Adrenal gland (tissue), 12 donors: Measurements from ENCODE around the gene CCDC196. TPM values are rescaled to one million over a fixed set of nuclear protein-coding genes. Genes with fewer than 3 reads are reported as not detected.
A peak's percentile ranks its signal among the peaks of the same experiment; 100 is the strongest.

ENCODE experiments used
- DNase-seq, 7 donors: peaks; one replicate each; pipeline ENCODE4 v3.0.0-alpha.2; 2019 to 2020
- H3K27ac ChIP-seq, 5 donors: fragments of 200-600 bp; sonication (generic) in 4 of 5; 1 replicate in 3 of 5; 2 replicates in 2 of 5; pipeline versions ENCODE4 v1.5.1 to v1.8.0; 2016 to 2020; ENCODE audit warnings: mild to moderate bottlenecking in 1 of 5
- H3K27me3 ChIP-seq: fragments of 200-600 bp; 2 replicates; pipeline ENCODE4 v1.8.0; 2021
- H3K36me3 ChIP-seq, 2 donors: fragments of 200-600 bp; replicated peaks in 1 of 2; 1 replicate in 1 of 2; 2 replicates in 1 of 2; pipeline versions ENCODE4 v1.5.1 to v1.8.0; 2018 to 2022
- H3K4me1 ChIP-seq, 2 donors: fragments of 200-600 bp; replicated peaks in 1 of 2; 1 replicate in 1 of 2; 2 replicates in 1 of 2; pipeline versions ENCODE4 v1.5.1 to v1.8.0; 2018 to 2021
- H3K4me3 ChIP-seq, 4 donors: fragments of 200-600 bp; sonication (generic) in 3 of 4; one replicate each; pipeline ENCODE4 v1.5.1; 2016 to 2018
- H3K9me3 ChIP-seq, 3 donors: fragments of 200-600 bp; sonication (generic) in 1 of 3; replicated peaks in 1 of 3; 1 replicate in 2 of 3; 2 replicates in 1 of 3; pipeline versions ENCODE4 v1.5.1 to v1.8.0; 2016 to 2021
- CTCF ChIP-seq, 6 experiments: fragments of 450-650 bp in 4 of 6; fragments of 200-600 bp in 2 of 6; sonication (generic) in 1 of 6; IDR thresholded peaks; 1 replicate in 5 of 6; 2 replicates in 1 of 6; pipeline versions ENCODE4 v1.5.1 to v1.8.0; 2016 to 2021; ENCODE audit warnings: antibody characterized with exemption in 6 of 6, mild to moderate bottlenecking in 2 of 6, moderate library complexity in 1 of 6
- POLR2A ChIP-seq, 2 donors: fragments of 450-650 bp; IDR thresholded peaks; one replicate each; pipeline ENCODE4 v1.6.1; 2017; ENCODE audit warnings: antibody characterized with exemption in 2 of 2, mild to moderate bottlenecking in 2 of 2, moderate library complexity in 1 of 2
- WGBS, 4 donors: extraction: QIAGEN DNeasy Blood & Tissue Kit in 2 of 4; methylation state at CpG; one replicate each; pipeline versions ENCODE4 v1.1.5 to v1.1.7; 2013 to 2017; 5-methylcytosine and 5-hydroxymethylcytosine counted together
- intact Hi-C, 2 donors: fragments of 100-400 bp; cut with DNase I; formaldehyde crosslinking; loops; one replicate each; pipeline versions ENCODE4 v1.14.1 to v1.15.0; 2022 to 2023
- polyA plus RNA-seq, 3 donors: library from polyadenylated mRNA; stranded (reverse); fragments of 200-250 nt in 2 of 3; fragments of 350-450 nt in 1 of 3; fragmentation: Illumina TruSeq in 1 of 3; extraction: RNeasy Lipid Tissue Mini Kit (QIAGEN cat#74804) in 1 of 3; gene quantifications; one replicate each; pipeline ENCODE4 v1.2.3, GENCODE V29; 2013 to 2014
- total RNA-seq, 9 donors: library from RNA; depleted of rRNA in 4 of 9; stranded (reverse); fragments of >200 nt in 4 of 9; fragments of 120-200 nt in 1 of 9; fragmentation: NEBNext Ultra II Directional in 1 of 9; extraction: Animal tissue kit (Norgen Biotek cat#: 25700) in 1 of 9; gene quantifications; one replicate each; pipeline versions ENCODE4 v1.1.0 to v1.2.4, GENCODE V29; 2013 to 2023
- donor health status: healthy with polysubstance abuse.
- donor health status: Bipolar disorder and iron deficiency.
- donor health status: DM: yes; HTN: yes; CAD: no.
- donor health status: DM: no; HTN: no; CAD: no.
- donor health status: DM: no; HTN: no; CAD: no.
- donor health status: DM: yes; HTN: yes; CAD: no.

CCDC196 gene
- total and polyA plus RNA-seq, 12 donors = not detected

GRCh38 chr14:66508846-66509621 lies 22.9 kb downstream of the CCDC196 start:
- Histone ChIP-seq H3K27me3 (no peaks in the 10 kb centered on the region), H3K4me1 (peaks cover 5 to 25% of the 10 kb centered on the region in 2 donors), H3K4me3 (peak overlapping the region; percentile 55 to 90 (median 70)), H3K27ac (peak overlapping the region; percentile 10 to 96 (median 90)), H3K36me3 (no peaks in the 10 kb centered on the region), H3K9me3 (no peaks in the 10 kb centered on the region)
- TF ChIP-seq POLR2A (IDR thresholded peaks at IDR 0.05) (peak in 1 of 2 donors; percentile 25), CTCF (IDR thresholded peaks at IDR 0.05) (no peak)
- DNase-seq = peak; percentile 25 to 63 (median 39)
- intact Hi-C loops = no loop called here
- 0 to 2% (median 1%) methylated on average over 20 to 57 of the region's 57 CpGs for WGBS, 4 donors

GRCh38 chr14:66509874-66510273 lies 23.7 kb downstream of the CCDC196 start:
- Histone ChIP-seq H3K27ac (no peak overlapping the region), H3K9me3 (no peaks in the 10 kb centered on the region), H3K4me3 (peak overlapping the region in 1 of 4 donors; percentile 72), H3K27me3 (no peaks in the 10 kb centered on the region), H3K36me3 (no peaks in the 10 kb centered on the region), H3K4me1 (peaks cover 5 to 33% of the 10 kb centered on the region in 2 donors)
- intact Hi-C loops = no loop called here
- TF ChIP-seq POLR2A (IDR thresholded peaks at IDR 0.05) (no peak), CTCF (IDR thresholded peaks at IDR 0.05) (no peak)
- WGBS, 4 donors = 49 to 54% (median 50%) methylated on average over 4 of the region's 4 CpGs
- no peak for DNase-seq

- Histone ChIP-seq H3K9me3 (no peaks in the 10 kb centered on the region), H3K4me1 (peaks cover 5 to 33% of the 10 kb centered on the region in 2 donors), H3K27me3 (no peaks in the 10 kb centered on the region), H3K36me3 (no peaks in the 10 kb centered on the region), H3K4me3 (no peak overlapping the region), H3K27ac (no peak overlapping the region)
- WGBS, 4 donors = 84 to 98% (median 92%) methylated on average over 1 of the region's 1 CpG
- intact Hi-C loops = no loop called here
- DNase-seq = no peak
- TF ChIP-seq POLR2A (IDR thresholded peaks at IDR 0.05) (no peak), CTCF (IDR thresholded peaks at IDR 0.05) (no peak)
Measured at GRCh38 chr14:66511849-66512248, 25.7 kb downstream of the CCDC196 start.

GRCh38 chr14:66514213-66514612 lies 28.0 kb downstream of the CCDC196 start:
- Histone ChIP-seq H3K27ac (no peak overlapping the region), H3K36me3 (no peaks in the 10 kb centered on the region), H3K9me3 (no peaks in the 10 kb centered on the region), H3K4me3 (no peak overlapping the region), H3K4me1 (peaks cover 5 to 30% of the 10 kb centered on the region in 2 donors), H3K27me3 (no peaks in the 10 kb centered on the region)
- no peak for DNase-seq
- intact Hi-C loops = no loop called here
- TF ChIP-seq POLR2A (IDR thresholded peaks at IDR 0.05) (no peak), CTCF (IDR thresholded peaks at IDR 0.05) (no peak)
- WGBS, 4 donors = 55 to 79% (median 57%) methylated on average over 2 of the region's 2 CpGs
